CD4-positive, CD25-positive, alpha-beta regulatory T cell (primary cell): ENCODE results near the gene AARS1. TPM values are rescaled to one million over a fixed set of nuclear protein-coding genes. Genes with fewer than 3 reads are reported as not detected.
"Not testable (repeated sequence)": the region's sequence is repeated elsewhere in the genome, so short reads cannot be mapped to it uniquely, and the experiment has no call there.

Experiments
- ATAC-seq, 2 donors: fragments of 150-1000 bp; cut with Tn5 transposase; one replicate each; pipeline ENCODE4 v1.10.0; 2021; ENCODE audit warnings: low read depth in 2 of 2, moderate number of reproducible peaks in 2 of 2, moderate library complexity in 1 of 2
- DNase-seq, 3 donors: peaks; one replicate each; pipeline versions ENCODE4 v3.0.0 to v3.0.0-alpha.2; 2012 to 2022; ENCODE audit warnings: mixed read lengths in 1 of 3
- H3K27ac ChIP-seq: one replicate; pipeline ENCODE4 v1.7.0; 2013; ENCODE audit warnings: mild to moderate bottlenecking, low read length; ENCODE audit not compliant: insufficient read depth, poor library complexity, severe bottlenecking
- H3K27me3 ChIP-seq: one replicate; pipeline ENCODE4 v1.7.0; 2013; ENCODE audit warnings: low read length; ENCODE audit not compliant: control insufficient read depth, insufficient read depth
- H3K36me3 ChIP-seq: one replicate; pipeline ENCODE4 v1.7.0; 2013; ENCODE audit warnings: mild to moderate bottlenecking, low read length, moderate library complexity; ENCODE audit not compliant: control insufficient read depth, insufficient read depth
- H3K4me1 ChIP-seq: 2 replicates; pipeline ENCODE4 v1.7.0; 2013; ENCODE audit warnings: mild to moderate bottlenecking, low read length; ENCODE audit not compliant: insufficient read depth, control insufficient read depth, poor library complexity, severe bottlenecking
- H3K4me3 ChIP-seq: one replicate; pipeline ENCODE4 v1.7.0; 2013; ENCODE audit warnings: low read depth, mild to moderate bottlenecking, low read length, moderate library complexity
- H3K9me3 ChIP-seq, 2 experiments: 1 replicate in 1 of 2; 2 replicates in 1 of 2; pipeline ENCODE4 v1.7.0; 2013; ENCODE audit warnings: low read length in 2 of 2, mild to moderate bottlenecking in 1 of 2, moderate library complexity in 1 of 2; ENCODE audit not compliant: control insufficient read depth in 2 of 2
- H3K27ac Mint-ChIP-seq, 3 donors: one replicate each; pipeline ENCODE4 v1.8.0; 2020 to 2022; ENCODE audit warnings: mild to moderate bottlenecking in 3 of 3, mixed read lengths in 3 of 3, moderate library complexity in 2 of 3
- H3K27me3 Mint-ChIP-seq: one replicate; pipeline ENCODE4 v1.8.0; 2022; ENCODE audit warnings: mild to moderate bottlenecking, mixed read lengths
- H3K36me3 Mint-ChIP-seq: one replicate; pipeline ENCODE4 v1.8.0; 2020; ENCODE audit warnings: mixed read lengths
- H3K4me1 Mint-ChIP-seq, 4 donors: one replicate each; pipeline ENCODE4 v1.8.0; 2020 to 2022; ENCODE audit warnings: mixed read lengths in 4 of 4, mild to moderate bottlenecking in 1 of 4
- H3K4me3 Mint-ChIP-seq, 4 donors: one replicate each; pipeline ENCODE4 v1.8.0; 2020 to 2022; ENCODE audit warnings: mild to moderate bottlenecking in 4 of 4, mixed read lengths in 4 of 4, moderate library complexity in 3 of 4
- H3K9me3 Mint-ChIP-seq, 7 donors: one replicate each; pipeline ENCODE4 v1.8.0; 2020 to 2022; ENCODE audit warnings: mixed read lengths in 7 of 7, mild to moderate bottlenecking in 3 of 7, moderate library complexity in 2 of 7
- polyA plus RNA-seq, 4 donors: library from polyadenylated mRNA; unstranded; fragments of 300-500 nt; fragmentation: Illumina TruSeq; gene quantifications; one replicate each; pipeline ENCODE4 v1.2.3, GENCODE V29; 2021
- total RNA-seq: library from RNA; stranded (reverse); gene quantifications from one replicate; pipeline ENCODE4 v1.2.3, GENCODE V29; 2022

AARS1 gene
- total and polyA plus RNA-seq, 5 donors from 2014 or later = 25.2 to 34.5 (median 30.1) TPM

GRCh38 chr16:70269471-70269870 lies 19.8 kb downstream of the AARS1 start:
- no peak for ATAC-seq
- Mint-ChIP-seq H3K4me1 (peaks cover 0 to 5% (median 3%) of the 10 kb centered on the region in 4 donors), H3K9me3 (no peaks in the 10 kb centered on the region), H3K36me3 (peaks cover 39% of the 10 kb centered on the region), H3K27ac (peak overlapping the region in 1 of 3 donors; percentile 64), H3K27me3 (no peaks in the 10 kb centered on the region), H3K4me3 (no peak overlapping the region)
- H3K4me1 ChIP-seq = no peaks in the 10 kb centered on the region
- no peak overlapping the region for H3K27ac ChIP-seq
- no peak overlapping the region for H3K4me3 ChIP-seq
- no peaks in the 10 kb centered on the region for H3K9me3 ChIP-seq
- no peaks in the 10 kb centered on the region for H3K27me3 ChIP-seq
- H3K36me3 ChIP-seq = peaks cover 58% of the 10 kb centered on the region
- DNase-seq = no peak

- H3K4me1 ChIP-seq, H3K9me3 Mint-ChIP-seq, H3K9me3 ChIP-seq, H3K4me1 Mint-ChIP-seq, H3K4me3 Mint-ChIP-seq, H3K27me3 ChIP-seq, H3K27ac ChIP-seq, H3K4me3 ChIP-seq, ATAC-seq, H3K27ac Mint-ChIP-seq, H3K27me3 Mint-ChIP-seq, DNase-seq: not testable (repeated sequence)
- H3K36me3 Mint-ChIP-seq = peaks cover 32% of the 10 kb centered on the region
- peaks cover 69% of the 10 kb centered on the region for H3K36me3 ChIP-seq
These were observed 21.4 kb downstream of the AARS1 start for GRCh38 chr16:70267922-70268321.

DNA sequence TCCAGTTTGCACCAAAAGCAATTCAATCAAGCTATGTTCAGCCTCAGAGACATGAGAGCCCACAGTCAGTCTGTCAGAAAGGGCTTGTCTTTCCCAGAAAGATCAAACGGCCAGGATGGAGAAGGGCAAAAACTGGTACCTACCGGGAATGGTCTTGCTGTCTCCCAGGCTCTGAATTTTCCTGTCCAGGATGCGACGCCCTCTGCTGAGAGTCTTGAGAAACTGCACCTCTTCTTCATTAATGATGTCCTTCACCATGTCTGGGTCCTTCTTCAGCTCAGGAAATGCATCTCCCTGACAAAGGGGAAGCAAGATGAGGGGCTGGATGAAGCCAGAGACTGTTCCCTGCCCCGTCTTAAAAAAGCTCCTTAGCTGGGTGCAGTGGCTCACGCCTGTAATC lies 21.8 kb downstream of the AARS1 start:
- H3K9me3 ChIP-seq = no peaks in the 10 kb centered on the region
- H3K36me3 ChIP-seq = peaks cover 70% of the 10 kb centered on the region
- Mint-ChIP-seq H3K36me3 (peaks cover 32% of the 10 kb centered on the region), H3K27ac (peak overlapping the region in 1 of 3 donors; percentile 60), H3K9me3 (no peaks in the 10 kb centered on the region), H3K4me3 (no peak overlapping the region), H3K27me3 (no peaks in the 10 kb centered on the region), H3K4me1 (peaks cover 0 to 2% (median 0%) of the 10 kb centered on the region in 4 donors)
- no peak for ATAC-seq
- DNase-seq = peak in 1 of 3 donors; percentile 45
- no peak overlapping the region for H3K4me3 ChIP-seq
- no peaks in the 10 kb centered on the region for H3K4me1 ChIP-seq
- H3K27me3 ChIP-seq = no peaks in the 10 kb centered on the region
- H3K27ac ChIP-seq = no peak overlapping the region

- not testable (repeated sequence) for H3K9me3 Mint-ChIP-seq, DNase-seq, H3K4me3 ChIP-seq, H3K27me3 Mint-ChIP-seq, H3K4me1 ChIP-seq, H3K4me1 Mint-ChIP-seq, ATAC-seq, H3K9me3 ChIP-seq, H3K27me3 ChIP-seq, H3K27ac Mint-ChIP-seq, H3K27ac ChIP-seq, H3K4me3 Mint-ChIP-seq
- peaks cover 68% of the 10 kb centered on the region for H3K36me3 ChIP-seq
- H3K36me3 Mint-ChIP-seq = peaks cover 24% of the 10 kb centered on the region
These were observed 29.4 kb downstream of the AARS1 start for GRCh38 chr16:70259903-70260302.

DNA sequence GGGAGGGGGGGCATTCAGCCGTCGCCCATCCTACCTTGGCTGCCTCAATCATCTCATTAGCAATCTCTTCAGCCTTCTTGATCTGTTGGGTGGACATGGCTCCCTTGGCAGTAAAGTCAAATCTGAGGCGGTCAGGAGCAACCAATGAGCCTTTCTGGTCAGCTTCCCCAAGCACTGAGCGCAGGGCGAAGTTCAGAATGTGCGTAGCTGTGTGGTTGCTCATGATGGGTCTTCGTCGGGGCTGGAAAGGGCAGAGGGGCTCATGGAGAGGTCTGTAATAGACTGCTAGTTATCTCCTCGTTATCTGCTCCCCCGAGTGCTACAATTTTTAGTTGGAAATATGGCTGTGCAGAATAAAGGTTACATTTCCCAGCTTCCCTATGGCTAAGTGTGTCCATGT lies 30.4 kb downstream of the AARS1 start:
- Histone ChIP-seq H3K27ac (no peak overlapping the region), H3K9me3 (no peaks in the 10 kb centered on the region), H3K4me3 (no peak overlapping the region), H3K36me3 (peaks cover 60% of the 10 kb centered on the region), H3K4me1 (no peaks in the 10 kb centered on the region), H3K27me3 (no peaks in the 10 kb centered on the region)
- Mint-ChIP-seq H3K27me3 (no peaks in the 10 kb centered on the region), H3K4me1 (no peaks in the 10 kb centered on the region), H3K4me3 (no peak overlapping the region), H3K9me3 (no peaks in the 10 kb centered on the region), H3K36me3 (peaks cover 24% of the 10 kb centered on the region), H3K27ac (no peak overlapping the region)
- DNase-seq (no peak), ATAC-seq (no peak)

DNA sequence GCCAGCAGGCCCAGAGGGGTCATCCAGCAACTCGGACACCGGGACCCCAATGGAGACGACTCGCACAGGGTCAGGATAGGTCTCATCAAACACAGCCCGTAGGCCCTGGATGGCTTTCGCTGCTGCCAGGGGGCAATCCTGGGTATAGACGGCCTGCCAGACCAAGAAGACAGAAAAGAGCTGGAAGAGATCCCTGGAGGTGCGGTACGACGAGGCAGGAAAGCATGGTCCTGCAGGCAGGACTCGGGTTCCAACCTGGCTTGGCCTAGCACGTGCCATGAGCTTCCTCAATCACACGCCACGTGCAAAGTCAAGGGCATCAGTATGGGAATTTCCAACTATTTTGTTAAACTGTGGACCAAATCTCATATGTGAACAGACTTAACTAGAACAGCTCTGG lies 31.2 kb downstream of the AARS1 start:
- no peak for DNase-seq
- Histone ChIP-seq H3K27me3 (no peaks in the 10 kb centered on the region), H3K4me1 (no peaks in the 10 kb centered on the region), H3K9me3 (no peaks in the 10 kb centered on the region), H3K27ac (no peak overlapping the region), H3K4me3 (no peak overlapping the region), H3K36me3 (peaks cover 61% of the 10 kb centered on the region)
- Mint-ChIP-seq H3K4me1 (no peaks in the 10 kb centered on the region), H3K4me3 (no peak overlapping the region), H3K27me3 (no peaks in the 10 kb centered on the region), H3K36me3 (peaks cover 27% of the 10 kb centered on the region), H3K27ac (no peak overlapping the region), H3K9me3 (no peaks in the 10 kb centered on the region)
- no peak for ATAC-seq

DNA sequence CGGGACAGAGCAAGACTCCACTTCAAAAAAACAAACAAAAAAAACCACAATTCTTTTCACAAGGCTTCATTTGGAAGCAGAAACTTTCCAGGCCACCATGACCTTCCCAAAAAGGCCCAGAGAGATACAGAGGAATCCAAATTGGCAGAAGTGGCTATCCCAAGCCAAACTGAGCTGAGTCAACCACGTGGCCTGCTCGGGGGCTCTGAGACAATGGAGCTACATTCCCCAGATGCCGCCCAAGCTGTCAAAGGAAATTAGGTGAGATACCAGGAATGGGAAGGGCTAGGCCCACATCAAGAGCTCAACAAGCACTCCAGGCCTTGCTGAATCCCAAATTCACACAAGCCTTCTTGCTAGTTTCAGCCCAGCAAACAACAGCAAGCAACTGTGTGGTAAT lies 31.9 kb downstream of the AARS1 start:
- Histone ChIP-seq H3K4me3 (no peak overlapping the region), H3K27ac (no peak overlapping the region), H3K36me3 (peaks cover 59% of the 10 kb centered on the region), H3K9me3 (no peaks in the 10 kb centered on the region), H3K27me3 (no peaks in the 10 kb centered on the region), H3K4me1 (no peaks in the 10 kb centered on the region)
- H3K27ac Mint-ChIP-seq = no peak overlapping the region
- ATAC-seq = no peak
- DNase-seq = no peak
- H3K4me3 Mint-ChIP-seq = no peak overlapping the region
- H3K4me1 Mint-ChIP-seq = peaks cover 0 to under 1% (median 0%) of the 10 kb centered on the region in 4 donors
- peaks cover 26% of the 10 kb centered on the region for H3K36me3 Mint-ChIP-seq
- no peaks in the 10 kb centered on the region for H3K27me3 Mint-ChIP-seq
- H3K9me3 Mint-ChIP-seq = no peaks in the 10 kb centered on the region

DNA sequence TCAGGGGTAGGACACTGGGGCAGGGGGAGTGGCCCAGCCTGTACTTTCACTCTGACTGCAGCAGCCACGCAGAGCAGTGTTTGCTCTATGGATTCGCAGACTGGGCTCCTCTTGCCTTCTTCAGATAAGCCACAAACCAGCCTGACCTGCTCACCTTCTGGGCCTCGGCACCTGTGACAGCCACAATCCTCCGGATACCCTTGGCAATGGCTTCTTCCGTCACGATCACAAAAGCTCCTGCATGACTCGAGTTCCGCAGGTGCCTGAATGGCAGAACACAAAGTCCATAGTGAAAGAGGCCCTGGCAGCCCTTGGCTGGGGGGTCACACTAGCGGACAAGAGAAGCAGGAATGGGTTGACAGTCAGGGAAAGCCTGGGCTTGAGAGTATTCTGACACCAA lies 33.7 kb downstream of the AARS1 start:
- H3K27ac Mint-ChIP-seq = peak overlapping the region in 1 of 3 donors; percentile 74
- Histone ChIP-seq H3K36me3 (peaks cover 47% of the 10 kb centered on the region), H3K27ac (no peak overlapping the region), H3K4me3 (no peak overlapping the region), H3K27me3 (no peaks in the 10 kb centered on the region), H3K9me3 (no peaks in the 10 kb centered on the region), H3K4me1 (no peaks in the 10 kb centered on the region)
- ATAC-seq (no peak), DNase-seq (no peak)
- H3K36me3 Mint-ChIP-seq = peaks cover 25% of the 10 kb centered on the region
- no peaks in the 10 kb centered on the region for H3K27me3 Mint-ChIP-seq
- H3K4me1 Mint-ChIP-seq = peaks cover 0 to 10% (median 3%) of the 10 kb centered on the region in 4 donors
- no peaks in the 10 kb centered on the region for H3K9me3 Mint-ChIP-seq
- no peak overlapping the region for H3K4me3 Mint-ChIP-seq
